Measurements from ENCODE around the gene PRMT1. TPM values are rescaled to one million over a fixed set of nuclear protein-coding genes. Genes with fewer than 3 reads are reported as not detected.

The PRMT1 gene
- total and polyA plus RNA-seq, 2 of the 13 experiments (the other 11 are each of a cell fraction or from before 2014, with no cell fraction given) = 324 to 374 TPM

- TF ChIP-seq ZNF276 (CRISPR knock-in tag; IDR thresholded peaks at IDR 0.05; ENCODE audit: low read depth) (no peak), ZNF501 (CRISPR knock-in tag; IDR thresholded peaks at IDR 0.05) (no peak), ZNF263 (CRISPR knock-in tag; IDR thresholded peaks at IDR 0.05) (0 out of 2 replicates have a peak, but pooled peaks have one; percentile 29), ZNF44 (CRISPR knock-in tag; IDR thresholded peaks at IDR 0.05) (0 out of 2 replicates have a peak, but pooled peaks have one; percentile 4), SP1 (IDR thresholded peaks at IDR 0.05) (no peak), SP1 (CRISPR knock-in tag; IDR thresholded peaks at IDR 0.05) (no peak), GLI4 (CRISPR knock-in tag; IDR thresholded peaks at IDR 0.05; ENCODE audit: borderline replicate concordance) (0 out of 2 replicates have a peak, but pooled peaks have one; percentile 28), ZNF318 (CRISPR knock-in tag; IDR thresholded peaks at IDR 0.05) (no peak), ZNF704 (CRISPR knock-in tag; IDR thresholded peaks at IDR 0.05; ENCODE audit: borderline replicate concordance) (no peak), ZNF232 (CRISPR knock-in tag; IDR thresholded peaks at IDR 0.05; ENCODE audit: borderline replicate concordance) (0 out of 2 replicates have a peak, but pooled peaks have one; percentile 6), ZNF280B (CRISPR knock-in tag; IDR thresholded peaks at IDR 0.05; ENCODE audit: borderline replicate concordance) (no peak), ZNF83 (CRISPR knock-in tag; IDR thresholded peaks at IDR 0.05; ENCODE audit: borderline replicate concordance) (no peak), ZNF792 (CRISPR knock-in tag; IDR thresholded peaks at IDR 0.05) (no peak), ZBTB3 (CRISPR knock-in tag; IDR thresholded peaks at IDR 0.05; ENCODE audit: borderline replicate concordance, low read depth) (no peak), ZMAT3 (CRISPR knock-in tag; conservative IDR thresholded peaks at IDR 0.05) (no peak)
Measured at GRCh38 chr19:49642492-49643035, 34.5 kb upstream of the PRMT1 start (continued).

Data from HepG2 (cell line).